Left ventricle myocardium inferior (tissue), 1 donor: Measurements from ENCODE around the gene SLC29A2. TPM values are rescaled to one million over a fixed set of nuclear protein-coding genes. Genes with fewer than 3 reads are reported as not detected.

Experiments used
- DNase-seq: peaks from one replicate; pipeline ENCODE4 v3.0.0-alpha.2; 2020
- H3K27ac ChIP-seq: fragments of 200-600 bp; replicated peaks from 2 replicates; pipeline ENCODE4 v1.8.0; 2021
- H3K27me3 ChIP-seq: fragments of 200-600 bp; 2 replicates; pipeline ENCODE4 v1.8.0; 2021; ENCODE audit warnings: low read depth
- H3K36me3 ChIP-seq: fragments of 200-600 bp; 2 replicates; pipeline ENCODE4 v1.8.0; 2021
- H3K4me1 ChIP-seq: fragments of 200-600 bp; 2 replicates; pipeline ENCODE4 v1.8.0; 2021
- H3K4me3 ChIP-seq: fragments of 200-600 bp; 2 replicates; pipeline ENCODE4 v1.8.0; 2021; ENCODE audit warnings: mild to moderate bottlenecking, moderate library complexity
- H3K9me3 ChIP-seq: fragments of 200-600 bp; replicated peaks from 2 replicates; pipeline ENCODE4 v1.8.0; 2021
- CTCF ChIP-seq: fragments of 200-600 bp; IDR thresholded peaks from 2 replicates; pipeline ENCODE4 v1.8.0; 2021; ENCODE audit warnings: antibody characterized with exemption, mild to moderate bottlenecking, borderline replicate concordance
- intact Hi-C: fragments of 100-400 bp; cut with micrococcal nuclease; formaldehyde crosslinking; loops from one replicate; pipeline ENCODE4 v1.11.0; 2022
- total RNA-seq: library from RNA; stranded (reverse); fragmentation: NEBNext Ultra II Directional; extraction: Animal tissue kit (Norgen Biotek cat#: 25700); gene quantifications from one replicate; pipeline ENCODE4 v1.2.1, GENCODE V29; 2021
- donor health status: DM: no; HTN: yes; CAD: no; lungs with severe emphysema.

The SLC29A2 gene
- total RNA-seq, 1 donor from 2014 or later: 14.6 TPM

GRCh38 chr11:66331542-66332370 lies 39.8 kb downstream of the SLC29A2 start:
- Histone ChIP-seq H3K9me3 (no peaks in the 10 kb centered on the region), H3K27ac (no peak overlapping the region), H3K4me3 (no peak overlapping the region), H3K4me1 (peaks cover 47% of the 10 kb centered on the region), H3K36me3 (peaks cover 13% of the 10 kb centered on the region), H3K27me3 (no peaks in the 10 kb centered on the region)
- no peak for TF ChIP-seq CTCF
- intact Hi-C loops: no loop called here
- DNase-seq: no peak

- H3K9me3 ChIP-seq: no peaks in the 10 kb centered on the region
- no peak overlapping the region for H3K4me3 ChIP-seq
- H3K27me3 ChIP-seq: no peaks in the 10 kb centered on the region
- H3K4me1 ChIP-seq: peaks cover 47% of the 10 kb centered on the region
- intact Hi-C loops: no loop called here
- H3K27ac ChIP-seq: no peak overlapping the region
- no peak for TF ChIP-seq CTCF
- peaks cover 13% of the 10 kb centered on the region for H3K36me3 ChIP-seq
- no peak for DNase-seq
Measured at GRCh38 chr11:66330931-66331330, 40.6 kb downstream of the SLC29A2 start.

- TF ChIP-seq CTCF: no peak
- no peaks in the 10 kb centered on the region for H3K27me3 ChIP-seq
- intact Hi-C loops: no loop called here
Measured at GRCh38 chr11:66329165-66329673, 42.3 kb downstream of the SLC29A2 start.

GRCh38 chr11:66328302-66329144 lies 43.0 kb downstream of the SLC29A2 start:
- peaks cover 11% of the 10 kb centered on the region for H3K36me3 ChIP-seq
- H3K4me3 ChIP-seq: peak overlapping the region; percentile 16
- H3K27ac ChIP-seq: peak overlapping the region; percentile 87
- intact Hi-C loops: no loop called here
- H3K27me3 ChIP-seq: no peaks in the 10 kb centered on the region
- H3K9me3 ChIP-seq: no peaks in the 10 kb centered on the region
- peaks cover 39% of the 10 kb centered on the region for H3K4me1 ChIP-seq
- TF ChIP-seq CTCF: peak; percentile 95
- peak; percentile 79 for DNase-seq

More at GRCh38 chr11:66329165-66329673, 42.3 kb downstream of the SLC29A2 start:
- H3K36me3 ChIP-seq: peaks cover 13% of the 10 kb centered on the region
- peaks cover 39% of the 10 kb centered on the region for H3K4me1 ChIP-seq
- no peak overlapping the region for H3K27ac ChIP-seq
- no peak for DNase-seq
- H3K9me3 ChIP-seq: no peaks in the 10 kb centered on the region
- no peak overlapping the region for H3K4me3 ChIP-seq

- H3K27ac ChIP-seq: peak overlapping the region; percentile 87
- intact Hi-C loops: no loop called here
- H3K36me3 ChIP-seq: peaks cover 5% of the 10 kb centered on the region
- H3K4me3 ChIP-seq: no peak overlapping the region
- no peaks in the 10 kb centered on the region for H3K27me3 ChIP-seq
- H3K9me3 ChIP-seq: no peaks in the 10 kb centered on the region
- peaks cover 39% of the 10 kb centered on the region for H3K4me1 ChIP-seq
- no peak for TF ChIP-seq CTCF
- DNase-seq: no peak
Measured at GRCh38 chr11:66328031-66328301, 43.6 kb downstream of the SLC29A2 start.
